Ascending aorta (tissue), 2 donors: ENCODE data around the gene GSTM4. TPM values are rescaled to one million over a fixed set of nuclear protein-coding genes. Genes with fewer than 3 reads are reported as not detected.

Source experiments
- DNase-seq, 2 donors: peaks; one replicate each; pipeline ENCODE4 v3.0.0-alpha.2; 2019; ENCODE audit warnings: low spot score in 2 of 2
- H3K27ac ChIP-seq, 2 donors: fragments of 200-600 bp; sonication (generic); one replicate each; pipeline ENCODE4 v1.5.1; 2016 to 2017; ENCODE audit warnings: mild to moderate bottlenecking in 1 of 2
- H3K27me3 ChIP-seq: fragments of 200-600 bp; sonication (generic); one replicate; pipeline ENCODE4 v1.5.1; 2017
- H3K36me3 ChIP-seq, 2 donors: fragments of 200-600 bp; sonication (generic); one replicate each; pipeline ENCODE4 v1.5.1; 2016
- H3K4me1 ChIP-seq, 2 donors: fragments of 200-600 bp; sonication (generic); one replicate each; pipeline ENCODE4 v1.5.1; 2016 to 2017; ENCODE audit warnings: mild to moderate bottlenecking in 1 of 2
- H3K4me3 ChIP-seq, 2 donors: fragments of 200-600 bp; sonication (generic); one replicate each; pipeline ENCODE4 v1.5.1; 2016 to 2017; ENCODE audit warnings: mild to moderate bottlenecking in 1 of 2
- H3K9me3 ChIP-seq, 2 donors: fragments of 200-600 bp; sonication (generic); one replicate each; pipeline ENCODE4 v1.5.1; 2016
- CTCF ChIP-seq, 3 experiments: fragments of 200-600 bp in 2 of 3; fragments of 450-650 bp in 1 of 3; sonication (generic) in 2 of 3; IDR thresholded peaks; one replicate each; pipeline ENCODE4 v1.5.1; 2016 to 2019; ENCODE audit warnings: antibody characterized with exemption in 3 of 3, mild to moderate bottlenecking in 1 of 3, moderate library complexity in 1 of 3
- intact Hi-C: fragments of 100-400 bp; cut with DNase I; formaldehyde crosslinking; loops from one replicate; pipeline ENCODE4 v1.15.1; 2023
- total RNA-seq: library from RNA; depleted of rRNA; stranded (reverse); fragments of >200 nt; gene quantifications from one replicate; pipeline ENCODE4 v1.1.0, GENCODE V29; 2016

GSTM4 gene
- total RNA-seq, 1 donor from 2014 or later: 27.8 TPM

GRCh38 chr1:109623601-109624161 is 32.2 kb upstream of the GSTM4 start:
- no peak for TF ChIP-seq CTCF (IDR thresholded peaks at IDR 0.05)
- H3K27me3 ChIP-seq: no peaks in the 10 kb centered on the region
- no peaks in the 10 kb centered on the region for H3K9me3 ChIP-seq
- peaks cover 23 to 28% of the 10 kb centered on the region in 2 donors for H3K36me3 ChIP-seq
- H3K4me3 ChIP-seq: peak overlapping the region in 1 of 2 donors; percentile 42
- peak overlapping the region; percentile 43 to 46 for H3K27ac ChIP-seq
- peaks cover 15 to 34% of the 10 kb centered on the region in 2 donors for H3K4me1 ChIP-seq
- intact Hi-C loops: no loop called here
- DNase-seq: no peak

GRCh38 chr1:109624201-109625010 is 31.5 kb upstream of the GSTM4 start:
- Histone ChIP-seq H3K27me3 (no peaks in the 10 kb centered on the region), H3K9me3 (no peaks in the 10 kb centered on the region), H3K36me3 (peaks cover 30 to 35% of the 10 kb centered on the region in 2 donors), H3K27ac (peak overlapping the region; percentile 22 to 42), H3K4me1 (peaks cover 15 to 30% of the 10 kb centered on the region in 2 donors), H3K4me3 (peak overlapping the region in 1 of 2 donors; percentile 42)
- DNase-seq: no peak
- TF ChIP-seq CTCF (IDR thresholded peaks at IDR 0.05): no peak
- intact Hi-C loops: no loop called here

- Histone ChIP-seq H3K4me1 (peaks cover 15 to 30% of the 10 kb centered on the region in 2 donors), H3K27me3 (no peaks in the 10 kb centered on the region), H3K4me3 (no peak overlapping the region), H3K9me3 (no peaks in the 10 kb centered on the region), H3K36me3 (peaks cover 37 to 38% of the 10 kb centered on the region in 2 donors), H3K27ac (no peak overlapping the region)
- intact Hi-C loops: no loop called here
- DNase-seq: no peak
- no peak for TF ChIP-seq CTCF (IDR thresholded peaks at IDR 0.05)
Observed at GRCh38 chr1:109625176-109625575, 30.7 kb upstream of the GSTM4 start.

GRCh38 chr1:109625601-109626560 is 30.0 kb upstream of the GSTM4 start:
- no peaks in the 10 kb centered on the region for H3K27me3 ChIP-seq
- peaks cover 40 to 41% of the 10 kb centered on the region in 2 donors for H3K36me3 ChIP-seq
- DNase-seq: no peak
- no peak for TF ChIP-seq CTCF (IDR thresholded peaks at IDR 0.05)
- H3K4me3 ChIP-seq: no peak overlapping the region
- H3K9me3 ChIP-seq: no peaks in the 10 kb centered on the region
- H3K4me1 ChIP-seq: peaks cover 15 to 30% of the 10 kb centered on the region in 2 donors
- no peak overlapping the region for H3K27ac ChIP-seq
- intact Hi-C loops: no loop called here

- H3K4me1 ChIP-seq: peaks cover 8 to 23% of the 10 kb centered on the region in 2 donors
- intact Hi-C loops: no loop called here
- no peak overlapping the region for H3K4me3 ChIP-seq
- DNase-seq: no peak
- H3K27me3 ChIP-seq: no peaks in the 10 kb centered on the region
- peaks cover 49 to 50% of the 10 kb centered on the region in 2 donors for H3K36me3 ChIP-seq
- no peaks in the 10 kb centered on the region for H3K9me3 ChIP-seq
- H3K27ac ChIP-seq: no peak overlapping the region
- no peak for TF ChIP-seq CTCF (IDR thresholded peaks at IDR 0.05)
Observed at GRCh38 chr1:109626682-109627408, 29.1 kb upstream of the GSTM4 start.
